GM11168 (cell line): Measurements from ENCODE around the gene OR4K1.
"Not testable (repeated sequence)": the region's sequence is repeated elsewhere in the genome, so short reads cannot be mapped to it uniquely, and the experiment has no call there.

Experiments used
- in situ Hi-C: fragments of 300-500 bp; cut with MboI; formaldehyde crosslinking; loops from one replicate; pipeline ENCODE4 v1.12.0; 2022; ENCODE audit warnings: low sequenced_read_pairs; ENCODE audit not compliant: unreplicated experiment

OR4K1 gene, protein sequence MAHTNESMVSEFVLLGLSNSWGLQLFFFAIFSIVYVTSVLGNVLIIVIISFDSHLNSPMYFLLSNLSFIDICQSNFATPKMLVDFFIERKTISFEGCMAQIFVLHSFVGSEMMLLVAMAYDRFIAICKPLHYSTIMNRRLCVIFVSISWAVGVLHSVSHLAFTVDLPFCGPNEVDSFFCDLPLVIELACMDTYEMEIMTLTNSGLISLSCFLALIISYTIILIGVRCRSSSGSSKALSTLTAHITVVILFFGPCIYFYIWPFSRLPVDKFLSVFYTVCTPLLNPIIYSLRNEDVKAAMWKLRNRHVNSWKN

GRCh38 chr14:19930617-19931016 lies at the start of gene OR4K1:
TSS of gene OR4K1 (plus strand) at chr14:19930917. CDS start at chr14:19935667, 4,750 bp downstream.
- in situ Hi-C loops: no loop called here

DNA sequence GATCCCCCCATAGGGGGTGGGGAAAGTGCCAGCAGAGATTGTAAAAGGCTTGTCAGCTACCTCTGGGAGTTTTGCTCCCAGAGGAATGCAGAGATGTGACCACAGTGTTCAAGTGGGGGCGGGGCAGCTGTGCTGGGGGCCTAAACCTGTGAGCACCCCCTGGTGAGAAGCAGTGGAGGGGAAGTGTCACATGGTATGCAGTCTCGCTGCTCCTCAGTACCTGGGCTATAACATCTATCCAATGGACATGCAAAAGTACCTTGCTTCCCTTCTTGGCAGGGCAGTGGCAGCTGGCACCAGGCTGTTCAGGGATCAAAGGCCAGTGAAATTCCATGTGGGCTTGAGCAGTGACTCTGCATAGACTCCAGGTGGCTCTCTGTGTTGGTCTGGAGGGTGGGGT lies 35.4 kb upstream of the OR4K1 start:
- in situ Hi-C loops: no loop called here

- in situ Hi-C loops: no loop called here
These were observed 29.7 kb upstream of the OR4K1 start for GRCh38 chr14:19900999-19901398.

DNA sequence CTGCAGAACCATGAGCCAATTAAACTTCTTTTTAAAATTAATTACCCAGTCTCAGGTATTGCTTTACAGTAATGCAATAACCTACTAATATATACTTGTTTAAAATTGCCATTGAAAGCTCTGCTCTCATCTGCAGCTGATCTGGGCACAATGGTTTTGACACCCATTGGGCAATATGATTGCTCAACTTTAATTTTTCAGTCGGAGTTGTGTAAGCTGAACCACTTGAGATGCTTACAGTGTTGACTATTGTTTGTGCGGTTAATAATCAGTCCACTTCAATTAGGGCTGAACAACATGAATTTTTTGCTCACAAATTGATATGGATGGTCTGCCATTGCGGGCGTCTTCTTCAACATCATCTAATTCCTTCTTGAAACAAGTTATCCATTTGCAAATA lies 28.3 kb upstream of the OR4K1 start:
- in situ Hi-C loops: no loop called here

DNA sequence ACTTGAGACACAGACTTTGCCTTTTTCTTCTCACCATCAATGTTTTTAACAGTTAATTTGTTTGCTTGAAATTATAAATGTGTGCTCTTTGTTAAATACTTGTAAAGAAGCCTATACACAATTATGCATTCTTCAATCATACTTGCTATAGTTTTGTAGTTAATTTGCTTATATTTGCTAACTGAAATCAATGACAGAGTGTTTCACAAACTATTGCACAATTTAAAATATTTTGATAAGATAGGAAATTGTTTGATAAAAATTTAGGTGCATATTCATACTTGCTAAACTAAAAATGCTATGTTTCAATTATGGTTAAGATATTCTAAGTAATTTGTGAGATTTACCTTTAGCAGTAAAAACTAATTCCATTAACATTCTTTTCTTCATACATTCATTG lies 24.1 kb upstream of the OR4K1 start:
- in situ Hi-C loops: no loop called here

DNA sequence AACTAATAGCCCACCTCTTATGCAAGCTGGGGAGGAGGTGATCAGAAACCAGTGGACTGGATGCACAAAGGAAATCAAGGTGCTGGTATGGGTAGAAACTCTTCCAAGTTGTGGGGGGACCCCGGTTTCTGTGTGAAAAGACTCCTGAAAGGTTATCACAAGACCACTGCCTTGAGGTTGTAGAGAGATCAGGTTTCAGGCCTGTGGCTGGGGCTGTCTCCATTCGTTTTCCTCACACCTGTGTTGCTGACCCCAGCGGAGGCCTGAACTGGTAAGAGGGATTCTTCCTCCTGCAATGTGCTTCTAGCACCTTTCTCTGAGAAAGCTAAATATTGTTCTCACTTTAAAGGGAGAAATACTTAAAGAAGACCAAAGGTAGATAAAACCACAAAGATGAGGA lies 19.6 kb upstream of the OR4K1 start:
- in situ Hi-C loops: no loop called here

- in situ Hi-C loops: no loop called here
These were observed 13.5 kb upstream of the OR4K1 start for GRCh38 chr14:19917243-19917642.

GRCh38 chr14:19917955-19918518 lies 12.7 kb upstream of the OR4K1 start:
- in situ Hi-C loops: no loop called here

GRCh38 chr14:19918553-19919264 lies 12.0 kb upstream of the OR4K1 start:
- in situ Hi-C loops: no loop called here

GRCh38 chr14:19920021-19920657 lies 10.6 kb upstream of the OR4K1 start, which contains the start of gene OR4K5:
TSS of gene OR4K5 (plus strand) at chr14:19920607. CDS start at chr14:19920607, 0 bp downstream.
- in situ Hi-C loops: no loop called here

DNA sequence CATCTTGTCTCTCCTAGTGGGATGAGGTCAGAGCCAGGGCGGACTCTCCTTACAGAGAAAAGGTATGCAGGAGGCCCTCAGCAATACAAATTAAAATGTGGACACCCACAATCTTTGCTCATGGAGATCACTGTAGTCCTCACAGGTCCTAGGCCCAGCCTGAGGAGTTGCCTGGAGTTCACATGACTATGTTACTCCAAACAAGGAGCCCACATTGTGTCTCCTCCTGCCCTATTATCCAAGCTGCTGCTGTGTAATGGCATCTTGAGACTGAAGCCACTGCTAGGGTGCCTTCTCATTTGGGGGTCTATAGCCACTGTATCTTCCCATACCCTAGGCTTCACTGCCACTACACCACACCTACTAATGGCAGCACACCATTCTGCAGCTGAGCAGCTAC lies 11.0 kb downstream of the OR4K1 start:
- in situ Hi-C loops: no loop called here

DNA sequence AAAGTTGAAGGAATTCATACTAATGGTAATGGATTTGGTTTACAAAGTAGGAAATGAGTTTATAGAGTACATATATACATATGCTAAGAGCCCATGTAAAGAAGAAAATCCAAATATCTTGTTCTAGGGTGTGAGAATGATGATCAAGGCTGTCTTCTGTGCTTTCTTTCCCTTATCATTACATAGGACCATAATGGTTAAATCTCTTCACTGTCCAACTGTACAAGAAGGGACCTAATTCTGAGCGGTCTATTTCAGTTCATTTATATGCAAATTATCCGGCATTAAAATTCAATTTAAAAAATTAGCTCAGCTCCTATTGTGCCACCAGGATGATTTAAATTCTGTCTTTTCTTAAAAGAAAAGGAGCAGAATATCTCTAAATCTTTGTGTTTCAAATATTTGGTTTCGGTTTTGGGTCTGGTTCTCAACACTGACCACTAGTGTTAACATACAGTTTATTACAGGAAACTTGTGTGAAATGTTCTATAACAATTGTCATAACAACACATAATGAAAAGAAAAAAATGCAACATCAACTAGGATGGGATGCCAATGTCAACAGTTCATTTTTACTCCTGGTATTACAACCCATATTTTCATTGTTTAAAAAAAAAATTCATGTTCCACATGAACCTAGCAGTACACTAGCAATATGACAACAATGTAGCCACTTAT lies 16.8 kb downstream of the OR4K1 start:
- in situ Hi-C loops: no loop called here

GRCh38 chr14:19949218-19949617 lies 18.5 kb downstream of the OR4K1 start:
- in situ Hi-C loops: no loop called here

- in situ Hi-C loops: not testable (repeated sequence)
These were observed 39.0 kb downstream of the OR4K1 start for GRCh38 chr14:19969735-19970134.

DNA sequence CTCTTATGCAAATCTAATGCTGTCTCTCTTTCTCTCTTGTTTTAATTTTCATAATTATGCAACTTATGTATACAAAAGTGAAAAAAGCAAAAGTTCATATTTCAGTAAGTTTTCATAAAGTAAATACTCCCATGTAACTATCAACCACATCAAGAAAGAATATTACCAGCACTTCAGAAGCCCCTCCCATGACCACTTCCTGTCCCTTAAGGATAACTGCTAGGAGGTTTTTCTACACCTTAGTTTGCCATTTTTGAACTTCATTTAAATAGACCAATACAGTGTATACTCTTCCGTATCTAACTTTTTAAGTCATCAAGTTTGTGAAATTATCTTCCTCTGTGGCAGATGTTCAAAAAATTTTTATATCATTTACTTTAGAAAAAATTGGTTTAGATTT lies 44.1 kb downstream of the OR4K1 start:
- in situ Hi-C loops: no loop called here

DNA sequence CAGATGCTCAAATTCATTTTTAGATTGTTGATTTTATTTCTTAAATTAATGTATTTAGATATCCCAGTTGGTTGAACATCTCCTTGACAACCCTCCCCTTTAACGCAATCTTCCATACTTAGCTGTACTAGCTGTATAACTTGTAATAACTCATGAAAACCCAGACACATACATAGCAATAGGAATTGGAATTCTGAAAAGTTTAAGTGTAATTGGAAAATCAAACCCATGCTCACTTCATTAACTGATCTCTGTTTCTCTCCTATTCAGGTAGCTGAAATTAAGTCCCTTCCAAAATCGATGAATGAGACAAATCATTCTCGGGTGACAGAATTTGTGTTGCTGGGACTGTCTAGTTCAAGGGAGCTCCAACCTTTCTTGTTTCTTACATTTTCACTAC lies 44.6 kb downstream of the OR4K1 start, which contains the start of gene OR4K15:
Gene OR4K15, plus strand, starts transcription at position 301 of the 400 bp plus-strand sequence. Its CDS starts 0 bp downstream, at position 301.
- in situ Hi-C loops: no loop called here
